Measurements from ENCODE around the gene SSC5D. TPM values are rescaled to one million over a fixed set of nuclear protein-coding genes. Genes with fewer than 3 reads are reported as not detected.

The SSC5D gene
- total and polyA plus RNA-seq, 9 of the 15 experiments (the other 6 are each of a cell fraction or from before 2014, with no cell fraction given), result 0.04 to 0.71 (median 0.14) TPM; not detected in 2

- TF ChIP-seq PCBP1 (IDR thresholded peaks at IDR 0.05; ENCODE audit: low read depth, low read length, poor library complexity, severe bottlenecking) (no peak), RFX1 (IDR thresholded peaks at IDR 0.05) (no peak), RAD51 (IDR thresholded peaks at IDR 0.05; ENCODE audit: borderline replicate concordance, low read depth) (no peak), DACH1 (IDR thresholded peaks at IDR 0.05; ENCODE audit: partially characterized antibody) (peak; percentile 15), ZNF197 (CRISPR knock-in tag; IDR thresholded peaks at IDR 0.05; ENCODE audit: low read depth) (no peak), ZNF431 (CRISPR knock-in tag; IDR thresholded peaks at IDR 0.05) (peak; percentile 99), EZH2 (IDR thresholded peaks at IDR 0.05; ENCODE audit: borderline replicate concordance, low read depth, low read length) (no peak), SLC30A9 (CRISPR knock-in tag; IDR thresholded peaks at IDR 0.05) (no peak), ZNF212 (CRISPR knock-in tag; IDR thresholded peaks at IDR 0.05) (no peak), GATA2 (CRISPR knock-in tag; IDR thresholded peaks at IDR 0.05) (no peak), TCFL5 (CRISPR knock-in tag; conservative IDR thresholded peaks at IDR 0.05) (no peak), RB1 (IDR thresholded peaks at IDR 0.05; ENCODE audit: low read depth) (peak; percentile 99), PRMT5 (CRISPR knock-in tag; IDR thresholded peaks at IDR 0.05) (peak; percentile 95), AFF1 (IDR thresholded peaks at IDR 0.05; ENCODE audit: low read depth in 1 of 2, partially characterized antibody in 2 of 2) (no peak), ZNF696 (CRISPR knock-in tag; conservative IDR thresholded peaks at IDR 0.05) (no peak), GABPA (tag; conservative IDR thresholded peaks at IDR 0.05; ENCODE audit: low read depth) (peak; percentile 48), WHSC1 (IDR thresholded peaks at IDR 0.05; ENCODE audit: low read length) (no peak), HMGXB4 (CRISPR knock-in tag; IDR thresholded peaks at IDR 0.05) (peak; percentile 97)
- TF ChIP-seq, protein P1, sequence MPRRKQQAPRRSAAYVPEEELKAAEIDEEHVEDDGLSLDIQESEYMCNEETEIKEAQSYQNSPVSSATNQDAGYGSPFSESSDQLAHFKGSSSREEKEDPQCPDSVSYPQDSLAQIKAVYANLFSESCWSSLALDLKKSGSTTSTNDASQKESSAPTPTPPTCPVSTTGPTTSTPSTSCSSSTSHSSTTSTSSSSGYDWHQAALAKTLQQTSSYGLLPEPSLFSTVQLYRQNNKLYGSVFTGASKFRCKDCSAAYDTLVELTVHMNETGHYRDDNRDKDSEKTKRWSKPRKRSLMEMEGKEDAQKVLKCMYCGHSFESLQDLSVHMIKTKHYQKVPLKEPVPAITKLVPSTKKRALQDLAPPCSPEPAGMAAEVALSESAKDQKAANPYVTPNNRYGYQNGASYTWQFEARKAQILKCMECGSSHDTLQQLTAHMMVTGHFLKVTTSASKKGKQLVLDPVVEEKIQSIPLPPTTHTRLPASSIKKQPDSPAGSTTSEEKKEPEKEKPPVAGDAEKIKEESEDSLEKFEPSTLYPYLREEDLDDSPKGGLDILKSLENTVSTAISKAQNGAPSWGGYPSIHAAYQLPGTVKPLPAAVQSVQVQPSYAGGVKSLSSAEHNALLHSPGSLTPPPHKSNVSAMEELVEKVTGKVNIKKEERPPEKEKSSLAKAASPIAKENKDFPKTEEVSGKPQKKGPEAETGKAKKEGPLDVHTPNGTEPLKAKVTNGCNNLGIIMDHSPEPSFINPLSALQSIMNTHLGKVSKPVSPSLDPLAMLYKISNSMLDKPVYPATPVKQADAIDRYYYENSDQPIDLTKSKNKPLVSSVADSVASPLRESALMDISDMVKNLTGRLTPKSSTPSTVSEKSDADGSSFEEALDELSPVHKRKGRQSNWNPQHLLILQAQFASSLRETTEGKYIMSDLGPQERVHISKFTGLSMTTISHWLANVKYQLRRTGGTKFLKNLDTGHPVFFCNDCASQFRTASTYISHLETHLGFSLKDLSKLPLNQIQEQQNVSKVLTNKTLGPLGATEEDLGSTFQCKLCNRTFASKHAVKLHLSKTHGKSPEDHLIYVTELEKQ (CRISPR knock-in tag; IDR thresholded peaks at IDR 0.05), result no peak
Observed at GRCh38 chr19:55503502-55504251, 15.4 kb downstream of the SSC5D start (continued).
